HEK293 (cell line): ENCODE data around the gene PRKAR2B.

Experiments used
- CTCF ChIP-seq: fragments of 450-650 bp; formaldehyde crosslinking; IDR thresholded peaks from 2 replicates; pipeline ENCODE4 v1.5.1; 2016; ENCODE audit warnings: missing biosample characterization, missing genetic modification characterization
- KLF8 ChIP-seq: fragments of 450-650 bp; formaldehyde crosslinking; IDR thresholded peaks from 2 replicates; pipeline ENCODE4 v1.5.1; 2016; ENCODE audit warnings: missing biosample characterization, missing genetic modification characterization
- OVOL3 ChIP-seq: fragments of 450-650 bp; formaldehyde crosslinking; IDR thresholded peaks from 2 replicates; pipeline ENCODE4 v1.5.1; 2016; ENCODE audit warnings: missing biosample characterization, missing genetic modification characterization
- PATZ1 ChIP-seq: fragments of 450-650 bp; formaldehyde crosslinking; IDR thresholded peaks from 2 replicates; pipeline ENCODE4 v1.5.1; 2016; ENCODE audit warnings: missing biosample characterization, missing genetic modification characterization
- REPIN1 ChIP-seq: fragments of 450-650 bp; formaldehyde crosslinking; IDR thresholded peaks from 2 replicates; pipeline ENCODE4 v1.5.1; 2017; ENCODE audit warnings: missing biosample characterization, missing genetic modification characterization, low read depth
- REST ChIP-seq: fragments of 450-650 bp; formaldehyde crosslinking; IDR thresholded peaks from 2 replicates; pipeline ENCODE4 v1.5.1; 2016; ENCODE audit warnings: missing biosample characterization, missing genetic modification characterization
- ZBTB1 ChIP-seq: fragments of 450-650 bp; formaldehyde crosslinking; IDR thresholded peaks from 2 replicates; pipeline ENCODE4 v1.5.1; 2016; ENCODE audit warnings: missing biosample characterization, missing genetic modification characterization
- ZBTB49 ChIP-seq: fragments of 450-650 bp; formaldehyde crosslinking; IDR thresholded peaks from 2 replicates; pipeline ENCODE4 v1.5.1; 2016; ENCODE audit warnings: missing biosample characterization, missing genetic modification characterization, low read depth
- ZNF157 ChIP-seq: fragments of 450-650 bp; formaldehyde crosslinking; IDR thresholded peaks from 2 replicates; pipeline ENCODE4 v1.5.1; 2016; ENCODE audit warnings: missing biosample characterization, missing genetic modification characterization
- ZNF335 ChIP-seq: fragments of 450-650 bp; formaldehyde crosslinking; conservative IDR thresholded peaks from 2 replicates; pipeline ENCODE4 v1.5.1; 2016; ENCODE audit warnings: missing biosample characterization, missing genetic modification characterization
- ZNF416 ChIP-seq: fragments of 450-650 bp; formaldehyde crosslinking; IDR thresholded peaks from 2 replicates; pipeline ENCODE4 v1.5.1; 2016; ENCODE audit warnings: missing biosample characterization, missing genetic modification characterization
- ZNF514 ChIP-seq: fragments of 450-650 bp; formaldehyde crosslinking; IDR thresholded peaks from 2 replicates; pipeline ENCODE4 v1.5.1; 2016; ENCODE audit warnings: missing biosample characterization, missing genetic modification characterization
- ZNF645 ChIP-seq: fragments of 450-650 bp; formaldehyde crosslinking; IDR thresholded peaks from 2 replicates; pipeline ENCODE4; 2016; ENCODE audit warnings: missing biosample characterization, missing genetic modification characterization

GRCh38 chr7:107179326-107180164 is 135.0 kb downstream of the PRKAR2B start:
- TF ChIP-seq ZNF157 (tag by site-specific recombination) (no peak), REST (tag by site-specific recombination) (no peak), ZBTB49 (tag by site-specific recombination) (no peak), ZNF335 (tag by site-specific recombination) (no peak), KLF8 (tag by site-specific recombination) (no peak), ZBTB1 (tag by site-specific recombination) (no peak), CTCF (tag by site-specific recombination) (no peak), PATZ1 (tag by site-specific recombination) (no peak), ZNF514 (tag by site-specific recombination) (no peak), REPIN1 (no peak), OVOL3 (no peak), ZNF645 (tag by site-specific recombination) (no peak), ZNF416 (tag by site-specific recombination) (no peak)
